H9 (cell line): Measurements from ENCODE around the gene KCNA5. TPM values are rescaled to one million over a fixed set of nuclear protein-coding genes. Genes with fewer than 3 reads are reported as not detected.
A peak's percentile ranks its signal among the peaks of the same experiment; 100 is the strongest.

ENCODE experiments used
- DNase-seq: peaks from one replicate; pipeline ENCODE4 v3.0.0-alpha.2; 2017
- H2AFZ ChIP-seq: one replicate; pipeline ENCODE4 v1.6.1; 2013; ENCODE audit warnings: mild to moderate bottlenecking, low read length, control low read depth, moderate library complexity
- H2AK5ac ChIP-seq: 2 replicates; pipeline ENCODE4 v1.6.1; 2013; ENCODE audit warnings: low read length, control low read depth, mixed read lengths; ENCODE audit not compliant: insufficient read length
- H2BK120ac ChIP-seq: one replicate; pipeline ENCODE4 v1.6.1; 2013; ENCODE audit warnings: low read depth, mild to moderate bottlenecking, low read length, control low read depth, inconsistent platforms; ENCODE audit not compliant: poor library complexity, severe bottlenecking
- H2BK12ac ChIP-seq: 2 replicates; pipeline ENCODE4 v1.6.1; 2013; ENCODE audit warnings: low read length, control low read depth, mixed read lengths, low read depth; ENCODE audit not compliant: insufficient read length
- H2BK15ac ChIP-seq: 2 replicates; pipeline ENCODE4 v1.6.1; 2013; ENCODE audit warnings: low read depth, low read length, control low read depth
- H2BK20ac ChIP-seq: one replicate; pipeline ENCODE4 v1.6.1; 2013; ENCODE audit warnings: low read depth, mild to moderate bottlenecking, low read length, control low read depth, inconsistent platforms; ENCODE audit not compliant: poor library complexity, severe bottlenecking
- H2BK5ac ChIP-seq: 2 replicates; pipeline ENCODE4 v1.6.1; 2013; ENCODE audit warnings: low read length, control low read depth, mixed read lengths; ENCODE audit not compliant: insufficient read length
- H3K14ac ChIP-seq: 2 replicates; pipeline ENCODE4 v1.6.1; 2013; ENCODE audit warnings: low read length, control low read depth; ENCODE audit not compliant: insufficient read depth
- H3K18ac ChIP-seq: 2 replicates; pipeline ENCODE4 v1.6.1; 2013; ENCODE audit warnings: low read depth, mild to moderate bottlenecking, mixed read lengths, low read length, control low read depth; ENCODE audit not compliant: insufficient read length
- H3K23ac ChIP-seq: 2 replicates; pipeline ENCODE4 v1.6.1; 2013; ENCODE audit warnings: low read length, control low read depth, mixed read lengths, low read depth; ENCODE audit not compliant: insufficient read length
- H3K23me2 ChIP-seq: 2 replicates; pipeline ENCODE4 v1.6.1; 2013; ENCODE audit warnings: low read depth, mild to moderate bottlenecking, mixed read lengths, low read length, control low read depth; ENCODE audit not compliant: insufficient read length, poor library complexity, severe bottlenecking
- H3K27ac ChIP-seq: 2 replicates; pipeline ENCODE4 v1.5.1; 2013; ENCODE audit warnings: low read length, control low read depth, mixed read lengths, low read depth; ENCODE audit not compliant: insufficient read length
- H3K27me3 ChIP-seq: 2 replicates; pipeline ENCODE4 v1.6.1; 2013; ENCODE audit warnings: low read length, control low read depth, inconsistent platforms; ENCODE audit not compliant: insufficient read depth
- H3K4ac ChIP-seq: 2 replicates; pipeline ENCODE4 v1.6.1; 2013; ENCODE audit warnings: low read depth, mild to moderate bottlenecking, control low read depth, inconsistent platforms, low read length, moderate library complexity
- H3K4me1 ChIP-seq: 2 replicates; pipeline ENCODE4 v1.6.1; 2013; ENCODE audit warnings: low read length, control low read depth, inconsistent platforms; ENCODE audit not compliant: insufficient read depth
- H3K4me2 ChIP-seq: 2 replicates; pipeline ENCODE4 v1.6.1; 2013; ENCODE audit warnings: low read length, control low read depth, mixed read lengths; ENCODE audit not compliant: insufficient read length, insufficient read depth
- H3K56ac ChIP-seq: 2 replicates; pipeline ENCODE4 v1.6.1; 2013; ENCODE audit warnings: low read depth, mild to moderate bottlenecking, mixed read lengths, low read length, control low read depth; ENCODE audit not compliant: insufficient read length
- H3K79me1 ChIP-seq: 2 replicates; pipeline ENCODE4 v1.6.1; 2013; ENCODE audit warnings: low read depth, mild to moderate bottlenecking, moderate library complexity, low read length, control low read depth, inconsistent platforms; ENCODE audit not compliant: insufficient read depth, poor library complexity, severe bottlenecking
- H3K79me2 ChIP-seq: 2 replicates; pipeline ENCODE4 v1.6.1; 2013; ENCODE audit warnings: low read length, control low read depth, inconsistent platforms; ENCODE audit not compliant: insufficient read depth
- H3K9ac ChIP-seq: 2 replicates; pipeline ENCODE4 v1.6.1; 2013; ENCODE audit warnings: low read length, control low read depth, mixed read lengths; ENCODE audit not compliant: insufficient read length; ENCODE audit errors: extremely low read depth
- H3K9me3 ChIP-seq: one replicate; pipeline ENCODE4 v1.6.1; 2013; ENCODE audit warnings: low read depth, low read length, inconsistent platforms; ENCODE audit not compliant: control insufficient read depth
- H3T11ph ChIP-seq: one replicate; pipeline ENCODE4 v1.6.1; 2013; ENCODE audit warnings: mild to moderate bottlenecking, low read length, control low read depth, inconsistent platforms
- H4K20me1 ChIP-seq: one replicate; pipeline ENCODE4 v1.6.1; 2013; ENCODE audit not compliant: control insufficient read depth, insufficient read length, insufficient read depth
- H4K5ac ChIP-seq: 2 replicates; pipeline ENCODE4 v1.6.1; 2013; ENCODE audit warnings: low read depth, mild to moderate bottlenecking, mixed read lengths, low read length, control low read depth; ENCODE audit not compliant: insufficient read length
- H4K8ac ChIP-seq: replicated peaks from 2 replicates; pipeline ENCODE4 v1.6.1; 2013; ENCODE audit warnings: low read length, control low read depth, mixed read lengths, low read depth; ENCODE audit not compliant: insufficient read length
- H4K91ac ChIP-seq: 2 replicates; pipeline ENCODE4 v1.6.1; 2013; ENCODE audit warnings: low read depth, mild to moderate bottlenecking, moderate library complexity, mixed read lengths, low read length, control low read depth; ENCODE audit not compliant: insufficient read length
- H3K27ac Mint-ChIP-seq, 3 experiments: 2 replicates in 2 of 3; 3 replicates in 1 of 3; pipeline ENCODE4 v1.8.0; 2020 to 2021; ENCODE audit warnings: mixed read lengths in 3 of 3, mild to moderate bottlenecking in 1 of 3, moderate library complexity in 1 of 3
- H3K27me3 Mint-ChIP-seq: 2 replicates; pipeline ENCODE4 v1.8.0; 2021; ENCODE audit warnings: low read depth, mild to moderate bottlenecking, moderate library complexity, mixed read lengths
- H3K36me3 Mint-ChIP-seq, 3 experiments: 2 replicates in 2 of 3; 3 replicates in 1 of 3; pipeline ENCODE4 v1.8.0; 2020 to 2021; ENCODE audit warnings: low read depth in 3 of 3, mixed read lengths in 3 of 3; ENCODE audit not compliant: insufficient read depth in 1 of 3
- H3K4me1 Mint-ChIP-seq, 2 experiments: 2 replicates each; pipeline ENCODE4 v1.8.0; 2020; ENCODE audit warnings: mixed read lengths in 2 of 2
- H3K4me3 Mint-ChIP-seq, 2 experiments: 2 replicates in 1 of 2; 3 replicates in 1 of 2; pipeline ENCODE4 v1.8.0; 2020 to 2021; ENCODE audit warnings: mild to moderate bottlenecking in 2 of 2, mixed read lengths in 2 of 2, moderate library complexity in 1 of 2
- H3K9me3 Mint-ChIP-seq, 2 experiments: 2 replicates in 1 of 2; 3 replicates in 1 of 2; pipeline ENCODE4 v1.8.0; 2020; ENCODE audit warnings: mild to moderate bottlenecking in 2 of 2, mixed read lengths in 2 of 2, moderate library complexity in 1 of 2
- WGBS: extraction: QIAGEN DNeasy Blood & Tissue Kit; methylation state at CpG from one replicate; pipeline ENCODE4 v1.1.7; 2013; ENCODE audit warnings: missing lambda C conversion rate, low lambda C conversion rate, mixed read lengths; ENCODE audit not compliant: insufficient read length; ENCODE audit errors: extremely low coverage; 5-methylcytosine and 5-hydroxymethylcytosine counted together
- total RNA-seq: library from RNA; stranded (reverse); gene quantifications from 2 replicates; pipeline ENCODE4 v1.2.1, GENCODE V29; 2021
- TF ChIP-seq, protein P1 (sequence below): fragments of 200-600 bp; sonication (generic); conservative IDR thresholded peaks from 3 replicates; pipeline ENCODE4 v1.8.0; 2021; ENCODE audit warnings: antibody characterized with exemption, mild to moderate bottlenecking

Gene KCNA5
- total RNA-seq, 1 experiment from 2014 or later: 0.22 TPM

DNA sequence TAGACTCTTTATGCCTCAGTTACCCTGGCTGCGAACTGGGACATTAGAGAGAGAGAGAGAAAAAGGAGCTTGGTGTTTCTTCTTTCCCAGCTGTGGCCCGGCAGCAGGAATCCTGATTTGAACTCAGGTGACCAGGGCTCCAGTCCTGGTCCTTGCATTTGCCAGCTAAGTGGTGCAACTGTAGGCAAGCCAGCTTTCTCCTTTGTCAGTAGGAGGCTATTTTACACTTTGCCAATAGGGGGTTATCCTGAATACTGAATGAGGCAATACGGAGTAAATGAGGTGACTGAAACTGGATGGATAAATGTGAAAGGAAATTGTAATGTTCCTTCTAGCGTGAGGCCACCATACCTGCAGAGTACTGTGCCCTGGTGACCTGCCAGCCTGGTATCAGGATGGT lies 27.8 kb downstream of the KCNA5 start:
- peaks cover 24 to 38% of the 10 kb centered on the region in 2 experiments for H3K4me1 Mint-ChIP-seq
- Histone ChIP-seq H3K27me3 (no peaks in the 10 kb centered on the region), H3K9me3 (no peaks in the 10 kb centered on the region), H3K4me2 (no peak overlapping the region), H3K56ac (no peak overlapping the region), H3T11ph (no peak overlapping the region), H2BK12ac (no peak overlapping the region), H4K5ac (no peak overlapping the region), H2BK20ac (no peak overlapping the region), H3K23me2 (no peaks in the 10 kb centered on the region), H3K79me2 (no peaks in the 10 kb centered on the region), H3K79me1 (no peaks in the 10 kb centered on the region), H3K18ac (no peak overlapping the region), H2BK5ac (no peak overlapping the region), H4K20me1 (no peaks in the 10 kb centered on the region), H3K4me1 (no peaks in the 10 kb centered on the region; the same call in 1 of the 2 replicates), H3K14ac (no peak overlapping the region), H2BK15ac (no peak overlapping the region), H2AFZ (no peak overlapping the region), H3K23ac (no peak overlapping the region), H2AK5ac (no peak overlapping the region), H3K27ac (no peak overlapping the region), H4K8ac (no peak overlapping the region), H4K91ac (no peak overlapping the region), H3K9ac (no peak overlapping the region), H3K4ac (no peak overlapping the region), H2BK120ac (no peak overlapping the region)
- TF ChIP-seq, protein P1, sequence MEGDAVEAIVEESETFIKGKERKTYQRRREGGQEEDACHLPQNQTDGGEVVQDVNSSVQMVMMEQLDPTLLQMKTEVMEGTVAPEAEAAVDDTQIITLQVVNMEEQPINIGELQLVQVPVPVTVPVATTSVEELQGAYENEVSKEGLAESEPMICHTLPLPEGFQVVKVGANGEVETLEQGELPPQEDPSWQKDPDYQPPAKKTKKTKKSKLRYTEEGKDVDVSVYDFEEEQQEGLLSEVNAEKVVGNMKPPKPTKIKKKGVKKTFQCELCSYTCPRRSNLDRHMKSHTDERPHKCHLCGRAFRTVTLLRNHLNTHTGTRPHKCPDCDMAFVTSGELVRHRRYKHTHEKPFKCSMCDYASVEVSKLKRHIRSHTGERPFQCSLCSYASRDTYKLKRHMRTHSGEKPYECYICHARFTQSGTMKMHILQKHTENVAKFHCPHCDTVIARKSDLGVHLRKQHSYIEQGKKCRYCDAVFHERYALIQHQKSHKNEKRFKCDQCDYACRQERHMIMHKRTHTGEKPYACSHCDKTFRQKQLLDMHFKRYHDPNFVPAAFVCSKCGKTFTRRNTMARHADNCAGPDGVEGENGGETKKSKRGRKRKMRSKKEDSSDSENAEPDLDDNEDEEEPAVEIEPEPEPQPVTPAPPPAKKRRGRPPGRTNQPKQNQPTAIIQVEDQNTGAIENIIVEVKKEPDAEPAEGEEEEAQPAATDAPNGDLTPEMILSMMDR: peak; percentile 42
- no peaks in the 10 kb centered on the region for H3K9me3 Mint-ChIP-seq
- no peak overlapping the region; a peak in 1 of 5 replicates for H3K4me3 Mint-ChIP-seq
- no peak for DNase-seq
- H3K27ac Mint-ChIP-seq: no peak overlapping the region; a peak in 1 of 7 replicates
- H3K36me3 Mint-ChIP-seq: no peaks in the 10 kb centered on the region
- WGBS: no CpG with 5 or more reads among the region's 4 CpGs
- peaks cover 3% of the 10 kb centered on the region for H3K27me3 Mint-ChIP-seq
